ENCODE measurements around the gene CASQ1.

CASQ1 gene

DNA sequence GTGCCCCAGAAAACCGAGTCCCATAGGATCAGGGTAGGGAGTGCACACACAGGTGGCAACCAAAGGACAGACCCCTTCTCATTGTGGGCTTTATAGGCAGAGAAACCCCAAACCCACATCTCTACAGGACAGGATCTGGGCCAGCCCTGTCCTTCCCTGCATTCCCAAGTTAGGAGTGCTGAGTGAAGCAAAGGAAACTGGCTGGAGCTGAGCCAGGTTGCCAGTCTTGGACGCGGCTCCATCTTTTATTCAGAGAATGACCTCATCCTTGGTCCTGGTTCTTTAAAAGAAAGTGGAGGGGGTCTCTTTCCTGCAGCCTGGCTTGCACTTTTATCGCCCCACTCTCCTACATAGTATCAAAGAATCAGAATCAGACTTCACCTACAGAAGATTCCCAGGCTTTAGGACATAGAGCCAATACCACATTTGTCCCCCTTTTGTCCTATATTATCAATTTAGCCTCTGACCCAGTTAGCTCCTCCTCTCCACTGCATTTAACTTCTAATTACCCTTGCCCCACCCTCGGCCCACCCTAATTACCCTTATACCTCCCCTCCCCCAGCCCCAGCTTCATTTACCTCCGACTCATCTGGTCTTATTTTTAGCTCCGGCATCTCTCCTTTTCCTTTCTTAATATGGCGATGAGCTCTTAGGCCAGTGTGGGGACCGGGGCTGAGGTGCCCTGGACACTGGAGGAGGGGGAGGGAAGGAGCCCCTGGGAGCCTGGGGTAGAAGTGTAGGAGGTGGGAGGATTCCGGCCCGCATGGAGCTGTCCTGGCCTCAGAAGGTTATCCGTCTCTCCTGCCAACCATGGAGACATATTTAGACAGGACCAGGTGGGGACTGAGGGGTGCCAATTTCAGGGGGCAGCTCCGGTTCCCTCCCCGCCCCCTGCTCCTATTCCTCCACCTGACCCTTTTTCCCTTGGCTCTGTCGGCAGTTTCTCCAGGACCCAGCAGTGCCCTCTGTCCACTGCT lies at the start of gene CASQ1:
CASQ1 (plus strand) TSS at position 927 of the 977 bp plus-strand sequence. CDS start 177 bp downstream, outside the sequence.
- TF ChIP-seq, protein P1, sequence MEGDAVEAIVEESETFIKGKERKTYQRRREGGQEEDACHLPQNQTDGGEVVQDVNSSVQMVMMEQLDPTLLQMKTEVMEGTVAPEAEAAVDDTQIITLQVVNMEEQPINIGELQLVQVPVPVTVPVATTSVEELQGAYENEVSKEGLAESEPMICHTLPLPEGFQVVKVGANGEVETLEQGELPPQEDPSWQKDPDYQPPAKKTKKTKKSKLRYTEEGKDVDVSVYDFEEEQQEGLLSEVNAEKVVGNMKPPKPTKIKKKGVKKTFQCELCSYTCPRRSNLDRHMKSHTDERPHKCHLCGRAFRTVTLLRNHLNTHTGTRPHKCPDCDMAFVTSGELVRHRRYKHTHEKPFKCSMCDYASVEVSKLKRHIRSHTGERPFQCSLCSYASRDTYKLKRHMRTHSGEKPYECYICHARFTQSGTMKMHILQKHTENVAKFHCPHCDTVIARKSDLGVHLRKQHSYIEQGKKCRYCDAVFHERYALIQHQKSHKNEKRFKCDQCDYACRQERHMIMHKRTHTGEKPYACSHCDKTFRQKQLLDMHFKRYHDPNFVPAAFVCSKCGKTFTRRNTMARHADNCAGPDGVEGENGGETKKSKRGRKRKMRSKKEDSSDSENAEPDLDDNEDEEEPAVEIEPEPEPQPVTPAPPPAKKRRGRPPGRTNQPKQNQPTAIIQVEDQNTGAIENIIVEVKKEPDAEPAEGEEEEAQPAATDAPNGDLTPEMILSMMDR (IDR thresholded peaks at IDR 0.05; ENCODE audit: control extremely low read depth, extremely low read depth, low read depth, missing control alignments), result no peak
- no peak for DNase-seq (ENCODE audit: extremely low spot score)
- ChIA-PET POLR2A (interaction anchor here (0.8 kb wide), 1 partner anchor 187 kb away, joined by 3 read pairs; no protein-coding TSS in a partner anchor), CTCF (interaction anchor here (0.8 to 7.2 kb wide), 10 partner anchors 9 to 187 kb away, joined by 3 to 134 read pairs (median 12); partner anchors contain the start of genes PEA15 and PEX19)

DNA sequence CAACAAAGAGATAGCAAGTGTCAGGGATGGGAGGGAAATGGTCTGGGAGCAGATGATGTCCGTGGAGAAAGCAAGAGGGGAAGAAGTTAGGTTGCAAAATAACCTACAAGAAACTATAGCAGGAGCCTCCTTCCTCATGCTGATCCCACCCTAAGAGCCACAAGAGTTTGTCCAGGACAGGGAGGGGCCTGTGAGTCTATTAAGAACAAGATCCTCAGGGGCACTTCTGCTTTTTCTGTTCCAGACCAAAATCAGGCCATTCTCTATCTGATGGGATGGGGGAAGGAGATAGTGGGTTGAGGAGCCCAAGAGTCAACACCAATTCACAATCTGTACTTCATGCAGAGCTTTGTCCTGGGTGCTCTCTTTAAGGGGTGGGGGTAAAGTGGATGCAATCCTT lies 46.7 kb upstream of the CASQ1 start:
- POLR2A ChIA-PET, result no interaction called here
- no peak for DNase-seq (ENCODE audit: extremely low spot score)

DNA sequence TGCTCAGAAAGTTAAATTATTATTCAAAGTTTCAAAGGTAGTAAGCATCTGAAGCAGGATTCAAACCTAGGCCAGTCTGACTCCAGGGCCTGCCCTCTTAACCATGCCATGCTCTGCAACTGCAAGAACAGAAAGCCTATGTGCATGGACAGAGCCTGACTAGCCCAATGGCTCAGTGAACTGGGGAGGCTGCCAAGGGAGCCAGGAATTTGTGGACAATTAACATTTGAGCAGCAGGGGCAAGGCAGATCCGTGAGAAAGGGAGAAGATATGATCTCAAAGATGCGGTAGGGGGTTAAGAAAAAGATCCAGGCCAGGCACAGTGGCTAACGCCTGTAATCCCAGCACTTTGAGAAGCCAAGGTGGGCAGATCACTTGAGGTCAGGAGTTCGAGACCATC lies 45.5 kb upstream of the CASQ1 start:
- CTCF ChIA-PET, result no interaction called here

More for the DNA sequence above, 46.7 kb upstream of the CASQ1 start:
- CTCF ChIA-PET, result interaction anchor here (0.9 kb wide), 1 partner anchor 14 kb away, joined by 3 read pairs; no protein-coding TSS in a partner anchor
- TF ChIP-seq, protein P1 (IDR thresholded peaks at IDR 0.05; ENCODE audit: control extremely low read depth, extremely low read depth, low read depth, missing control alignments), result no peak

DNA sequence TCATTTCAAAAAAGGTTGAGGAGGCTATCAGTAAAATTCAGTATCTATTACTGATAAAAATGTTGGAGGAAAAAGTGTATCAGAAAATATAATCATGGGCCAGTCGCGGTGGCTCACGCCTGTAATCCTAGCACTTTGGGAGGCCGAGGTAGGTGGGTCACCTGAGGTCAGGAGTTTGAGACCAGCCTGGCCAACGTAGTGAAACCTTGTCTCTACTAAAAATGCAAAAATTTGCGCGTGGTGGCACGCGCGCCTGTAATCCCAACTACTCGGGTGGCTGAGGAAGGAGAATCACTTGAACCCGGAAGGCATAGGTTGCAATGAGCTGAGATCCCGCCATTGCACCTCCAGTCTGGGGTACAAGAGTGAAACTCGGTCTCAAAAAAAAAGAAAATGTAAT lies 44.3 kb upstream of the CASQ1 start:
- TF ChIP-seq, protein P1 (IDR thresholded peaks at IDR 0.05; ENCODE audit: control extremely low read depth, extremely low read depth, low read depth, missing control alignments), result no peak
- POLR2A ChIA-PET, result no interaction called here
- no peak for DNase-seq (ENCODE audit: extremely low spot score)
- CTCF ChIA-PET, result no interaction called here

More for the DNA sequence above, 45.5 kb upstream of the CASQ1 start:
- POLR2A ChIA-PET, result no interaction called here
- no peak for DNase-seq (ENCODE audit: extremely low spot score)
- TF ChIP-seq, protein P1 (IDR thresholded peaks at IDR 0.05; ENCODE audit: control extremely low read depth, extremely low read depth, low read depth, missing control alignments), result no peak

DNA sequence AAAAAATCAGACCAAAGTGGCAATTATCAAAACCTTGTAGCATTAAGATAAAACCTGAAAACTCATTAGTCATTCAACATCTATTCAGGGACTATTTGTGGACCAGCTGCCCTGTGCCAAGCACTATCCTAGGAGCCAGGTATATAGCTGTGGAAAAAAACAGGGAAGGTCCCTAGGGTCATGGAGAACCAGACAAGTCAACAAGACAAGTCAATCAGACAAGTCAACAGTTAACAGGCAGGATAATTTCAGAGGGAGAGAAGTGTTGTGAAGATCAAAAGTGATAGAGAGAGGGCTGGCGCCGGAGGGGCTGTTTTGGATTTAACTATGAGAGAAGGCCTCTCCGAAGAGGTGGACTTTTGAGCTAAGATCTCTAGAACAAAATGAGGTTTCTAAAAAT lies 42.3 kb upstream of the CASQ1 start:
- TF ChIP-seq, protein P1 (IDR thresholded peaks at IDR 0.05; ENCODE audit: control extremely low read depth, extremely low read depth, low read depth, missing control alignments), result no peak
- POLR2A ChIA-PET, result no interaction called here
- CTCF ChIA-PET, result interaction anchor here (1.2 to 1.7 kb wide), 5 partner anchors 10 to 45 kb away, joined by 3 to 5 read pairs (median 3); no protein-coding TSS in a partner anchor
- no peak for DNase-seq (ENCODE audit: extremely low spot score)

DNA sequence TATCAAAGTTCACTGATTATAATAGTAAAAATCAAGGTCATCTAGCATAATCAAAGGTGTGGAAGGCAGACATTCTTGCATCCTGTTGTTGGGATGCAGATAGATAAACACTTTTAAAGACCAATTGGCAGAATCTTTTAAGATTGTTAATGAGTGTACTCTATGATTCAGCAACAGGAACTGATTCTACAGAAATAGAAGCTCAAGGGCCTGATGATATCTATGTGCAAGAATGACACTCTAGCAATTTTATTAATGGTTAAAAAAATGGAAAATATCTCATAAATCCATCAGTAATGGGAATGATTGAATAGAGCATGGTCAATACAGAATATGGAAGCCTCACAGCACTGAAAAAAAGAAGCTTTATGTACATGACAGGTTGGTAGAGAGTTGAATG lies 41.1 kb upstream of the CASQ1 start:
- DNase-seq (ENCODE audit: extremely low spot score), result no peak
- TF ChIP-seq, protein P1 (IDR thresholded peaks at IDR 0.05; ENCODE audit: control extremely low read depth, extremely low read depth, low read depth, missing control alignments), result no peak
- POLR2A ChIA-PET, result no interaction called here
- CTCF ChIA-PET, result interaction anchor here (1.5 to 1.7 kb wide), 4 partner anchors 11 to 44 kb away, joined by 3 to 5 read pairs (median 4); no protein-coding TSS in a partner anchor
